Panc1 (cell line): ENCODE data around the gene AOAH. TPM values are rescaled to one million over a fixed set of nuclear protein-coding genes. Genes with fewer than 3 reads are reported as not detected.

Experiments
- ATAC-seq: fragments of 200-7000 bp; cut with Tn5 transposase; 2 replicates; pipeline ENCODE4 v1.9.1; 2020; ENCODE audit warnings: mild to moderate bottlenecking, moderate library complexity
- BruUV-seq: library from RNA; stranded (reverse); fragments of 400-500 nt; replicated peaks from 2 replicates; lab custom pipeline; 2021; lab: Mats Ljungman, UMichigan
- CTCF ChIA-PET: fragments of 300-600 bp; sonication (Branson Sonifier 250); formaldehyde crosslinking; loops from one replicate; lab custom pipeline; 2022; ENCODE audit warnings: antibody characterized with exemption; lab: Charles Lee
- POLR2A ChIA-PET: fragments of 300-600 bp; sonication (Branson Sonifier 250); formaldehyde crosslinking; loops from one replicate; lab custom pipeline; 2022; ENCODE audit warnings: antibody characterized with exemption; lab: Charles Lee
- DNase-seq: peaks from one replicate; pipeline ENCODE4 v3.0.0-alpha.2; 2010; ENCODE audit warnings: low read depth, low spot score
- H3K27ac ChIP-seq: 2 replicates; pipeline ENCODE4 v1.5.1; 2011; ENCODE audit warnings: mild to moderate bottlenecking, low read length, inconsistent platforms
- H3K27me3 ChIP-seq: fragments of 200-500 bp; sonication (Bioruptor generic); 2 replicates; pipeline ENCODE4 v1.6.0; 2014; ENCODE audit warnings: low read length, inconsistent platforms; ENCODE audit not compliant: control insufficient read depth, insufficient read depth
- H3K36me3 ChIP-seq: fragments of 200-500 bp; sonication (Bioruptor generic); 2 replicates; pipeline ENCODE4 v1.5.1; 2014; ENCODE audit warnings: inconsistent platforms, mild to moderate bottlenecking, low read length, moderate library complexity; ENCODE audit not compliant: control insufficient read depth, insufficient read depth
- H3K4me1 ChIP-seq: 2 replicates; pipeline ENCODE4 v1.5.1; 2011; ENCODE audit warnings: inconsistent platforms, mild to moderate bottlenecking, low read length, moderate library complexity; ENCODE audit not compliant: control insufficient read depth, insufficient read depth
- H3K4me3 ChIP-seq, 2 experiments: 2 replicates each; pipeline ENCODE4 v1.5.1; 2011 to 2012; ENCODE audit warnings: low read depth in 2 of 2, low read length in 2 of 2, mild to moderate bottlenecking in 2 of 2, inconsistent platforms in 1 of 2, moderate library complexity in 1 of 2
- H3K9me3 ChIP-seq: fragments of 200-500 bp; sonication (Bioruptor generic); 2 replicates; pipeline ENCODE4 v1.5.1; 2014; ENCODE audit warnings: low read depth, mild to moderate bottlenecking, inconsistent platforms, low read length, moderate library complexity; ENCODE audit not compliant: control insufficient read depth, insufficient read depth
- POLR2AphosphoS5 ChIP-seq: IDR thresholded peaks from 2 replicates; pipeline ENCODE4 v1.6.1; 2012; ENCODE audit warnings: mild to moderate bottlenecking, low read depth, low read length, moderate library complexity
- SIN3A ChIP-seq: IDR thresholded peaks from 2 replicates; pipeline ENCODE4 v1.6.1; 2012; ENCODE audit warnings: low read depth, mild to moderate bottlenecking, low read length, moderate library complexity, borderline replicate concordance; ENCODE audit not compliant: insufficient read depth
- TCF7L2 ChIP-seq: IDR thresholded peaks from 2 replicates; pipeline ENCODE4 v1.6.1; 2011; ENCODE audit warnings: mild to moderate bottlenecking, low read depth, low read length, inconsistent platforms
- in situ Hi-C: cut with HindIII; loops from 2 replicates; pipeline ENCODE4 v1.10.0; 2016; ENCODE audit warnings: low sequenced_read_pairs, low pct_unique_long_range_greater_than_20kb
- intact Hi-C: fragments of 100-400 bp; cut with micrococcal nuclease; formaldehyde crosslinking; loops from one replicate; pipeline ENCODE4 v1.10.0; 2022; ENCODE audit not compliant: unreplicated experiment
- total RNA-seq: library from RNA; stranded (reverse); gene quantifications from one replicate; pipeline ENCODE4 v1.2.1, GENCODE V29; 2021; ENCODE audit not compliant: unreplicated experiment
- TF ChIP-seq, protein P1 (sequence below), 2 experiments: IDR thresholded peaks; 2 replicates each; pipeline ENCODE4 v1.6.1; 2011 to 2012; ENCODE audit warnings: low read depth in 2 of 2, control low read depth in 1 of 2, low read length in 1 of 2, mild to moderate bottlenecking in 1 of 2, moderate library complexity in 1 of 2; ENCODE audit not compliant: insufficient read depth in 1 of 2
- TF ChIP-seq, protein P2 (sequence below): fragments of 450-650 bp; IDR thresholded peaks from 2 replicates; pipeline ENCODE4 v1.5.1; 2017; ENCODE audit warnings: mild to moderate bottlenecking

The AOAH gene
- total RNA-seq, 1 experiment from 2014 or later, result 0.31 TPM

- in situ Hi-C loops (no loop called here), intact Hi-C loops (no loop called here)
- H3K27ac ChIP-seq, result no peak overlapping the region
- ATAC-seq, result no peak
- BruUV-seq, result no TSS peak
- peaks cover 9% of the 10 kb centered on the region; the same call in 1 of the 2 replicates for H3K9me3 ChIP-seq
- ChIA-PET POLR2A (no interaction called here), CTCF (no interaction called here)
- no peak for TF ChIP-seq POLR2AphosphoS5
- TF ChIP-seq, protein P1, sequence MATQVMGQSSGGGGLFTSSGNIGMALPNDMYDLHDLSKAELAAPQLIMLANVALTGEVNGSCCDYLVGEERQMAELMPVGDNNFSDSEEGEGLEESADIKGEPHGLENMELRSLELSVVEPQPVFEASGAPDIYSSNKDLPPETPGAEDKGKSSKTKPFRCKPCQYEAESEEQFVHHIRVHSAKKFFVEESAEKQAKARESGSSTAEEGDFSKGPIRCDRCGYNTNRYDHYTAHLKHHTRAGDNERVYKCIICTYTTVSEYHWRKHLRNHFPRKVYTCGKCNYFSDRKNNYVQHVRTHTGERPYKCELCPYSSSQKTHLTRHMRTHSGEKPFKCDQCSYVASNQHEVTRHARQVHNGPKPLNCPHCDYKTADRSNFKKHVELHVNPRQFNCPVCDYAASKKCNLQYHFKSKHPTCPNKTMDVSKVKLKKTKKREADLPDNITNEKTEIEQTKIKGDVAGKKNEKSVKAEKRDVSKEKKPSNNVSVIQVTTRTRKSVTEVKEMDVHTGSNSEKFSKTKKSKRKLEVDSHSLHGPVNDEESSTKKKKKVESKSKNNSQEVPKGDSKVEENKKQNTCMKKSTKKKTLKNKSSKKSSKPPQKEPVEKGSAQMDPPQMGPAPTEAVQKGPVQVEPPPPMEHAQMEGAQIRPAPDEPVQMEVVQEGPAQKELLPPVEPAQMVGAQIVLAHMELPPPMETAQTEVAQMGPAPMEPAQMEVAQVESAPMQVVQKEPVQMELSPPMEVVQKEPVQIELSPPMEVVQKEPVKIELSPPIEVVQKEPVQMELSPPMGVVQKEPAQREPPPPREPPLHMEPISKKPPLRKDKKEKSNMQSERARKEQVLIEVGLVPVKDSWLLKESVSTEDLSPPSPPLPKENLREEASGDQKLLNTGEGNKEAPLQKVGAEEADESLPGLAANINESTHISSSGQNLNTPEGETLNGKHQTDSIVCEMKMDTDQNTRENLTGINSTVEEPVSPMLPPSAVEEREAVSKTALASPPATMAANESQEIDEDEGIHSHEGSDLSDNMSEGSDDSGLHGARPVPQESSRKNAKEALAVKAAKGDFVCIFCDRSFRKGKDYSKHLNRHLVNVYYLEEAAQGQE (IDR thresholded peaks at IDR 0.05; ENCODE audit: insufficient read depth in 1 of 2, low read depth in 2 of 2, low read length in 1 of 2), result no peak
- TF ChIP-seq SIN3A, result no peak
- TF ChIP-seq, protein P2, sequence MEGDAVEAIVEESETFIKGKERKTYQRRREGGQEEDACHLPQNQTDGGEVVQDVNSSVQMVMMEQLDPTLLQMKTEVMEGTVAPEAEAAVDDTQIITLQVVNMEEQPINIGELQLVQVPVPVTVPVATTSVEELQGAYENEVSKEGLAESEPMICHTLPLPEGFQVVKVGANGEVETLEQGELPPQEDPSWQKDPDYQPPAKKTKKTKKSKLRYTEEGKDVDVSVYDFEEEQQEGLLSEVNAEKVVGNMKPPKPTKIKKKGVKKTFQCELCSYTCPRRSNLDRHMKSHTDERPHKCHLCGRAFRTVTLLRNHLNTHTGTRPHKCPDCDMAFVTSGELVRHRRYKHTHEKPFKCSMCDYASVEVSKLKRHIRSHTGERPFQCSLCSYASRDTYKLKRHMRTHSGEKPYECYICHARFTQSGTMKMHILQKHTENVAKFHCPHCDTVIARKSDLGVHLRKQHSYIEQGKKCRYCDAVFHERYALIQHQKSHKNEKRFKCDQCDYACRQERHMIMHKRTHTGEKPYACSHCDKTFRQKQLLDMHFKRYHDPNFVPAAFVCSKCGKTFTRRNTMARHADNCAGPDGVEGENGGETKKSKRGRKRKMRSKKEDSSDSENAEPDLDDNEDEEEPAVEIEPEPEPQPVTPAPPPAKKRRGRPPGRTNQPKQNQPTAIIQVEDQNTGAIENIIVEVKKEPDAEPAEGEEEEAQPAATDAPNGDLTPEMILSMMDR, result no peak
- TF ChIP-seq TCF7L2, result no peak
- H3K27me3 ChIP-seq, result no peaks in the 10 kb centered on the region
- H3K4me1 ChIP-seq, result no peaks in the 10 kb centered on the region
- no peaks in the 10 kb centered on the region for H3K36me3 ChIP-seq
- H3K4me3 ChIP-seq, result no peak overlapping the region
- DNase-seq, result no peak
These were observed 153.1 kb downstream of the AOAH start for GRCh38 chr7:36571190-36571560.

GRCh38 chr7:36570528-36571189, 153.6 kb downstream of the AOAH start:
- in situ Hi-C loops, result no loop called here
- Histone ChIP-seq H3K27ac (no peak overlapping the region), H3K27me3 (no peaks in the 10 kb centered on the region), H3K36me3 (no peaks in the 10 kb centered on the region), H3K9me3 (peaks cover 4% of the 10 kb centered on the region; the same call in 1 of the 2 replicates), H3K4me3 (no peak overlapping the region), H3K4me1 (no peaks in the 10 kb centered on the region)
- ChIA-PET POLR2A (no interaction called here), CTCF (no interaction called here)
- ATAC-seq (no peak), DNase-seq (no peak)
- BruUV-seq, result no TSS peak
- TF ChIP-seq TCF7L2 (no peak), POLR2AphosphoS5 (no peak), SIN3A (no peak)
- TF ChIP-seq, protein P1 (IDR thresholded peaks at IDR 0.05; ENCODE audit: insufficient read depth in 1 of 2, low read depth in 2 of 2, low read length in 1 of 2), result no peak
- TF ChIP-seq, protein P2, result no peak
- intact Hi-C loops, result no loop called here
